Measurements from ENCODE around the gene BPIFB4. TPM values are rescaled to one million over a fixed set of nuclear protein-coding genes. Genes with fewer than 3 reads are reported as not detected.
"Not testable (repeated sequence)": the region's sequence is repeated elsewhere in the genome, so short reads cannot be mapped to it uniquely, and the experiment has no call there.

The BPIFB4 gene
- total RNA-seq, 1 experiment from 2014 or later = not detected

DNA sequence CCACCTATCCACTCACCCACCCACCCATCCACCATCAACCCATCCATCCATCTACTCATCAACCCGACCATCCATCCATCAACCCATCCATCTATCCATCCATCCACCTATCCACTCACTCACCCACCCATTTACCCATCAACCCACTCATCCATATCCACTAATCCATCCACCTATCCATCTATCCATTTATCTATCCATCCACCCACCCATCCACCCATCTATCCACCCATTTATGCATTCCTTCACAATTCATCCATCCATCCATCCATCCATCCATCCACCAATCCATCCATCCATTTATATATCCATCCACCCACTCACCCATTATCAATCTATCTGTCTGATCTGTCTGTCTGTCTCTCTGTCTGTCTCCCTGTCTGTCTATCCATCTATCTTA is 14.1 kb downstream of the BPIFB4 start:
- TF ChIP-seq TCF7L2 (IDR thresholded peaks at IDR 0.05; ENCODE audit: low read depth, low read length) = no peak
- BruUV-seq (replicated peaks) = no TSS peak
- Histone ChIP-seq H3K4me1 (ENCODE audit: control insufficient read depth, insufficient read depth, low read length) (no peaks in the 10 kb centered on the region), H3K27ac (ENCODE audit: low read length) (no peak overlapping the region), H3K36me3 (ENCODE audit: control insufficient read depth, insufficient read depth, low read length) (no peaks in the 10 kb centered on the region), H3K9me3 (ENCODE audit: control insufficient read depth, insufficient read depth, low read depth, low read length) (no peaks in the 10 kb centered on the region), H3K4me3 (ENCODE audit: low read depth in 2 of 2, low read length in 2 of 2) (no peak overlapping the region), H3K27me3 (ENCODE audit: control insufficient read depth, insufficient read depth, low read length) (no peaks in the 10 kb centered on the region)
- intact Hi-C loops (cut with micrococcal nuclease; ENCODE audit: unreplicated experiment) (no loop called here), in situ Hi-C loops (cut with HindIII; ENCODE audit: low pct_unique_long_range_greater_than_20kb, low sequenced_read_pairs) (no loop called here)
- ATAC-seq (no peak), DNase-seq (ENCODE audit: low read depth, low spot score) (no peak)
- POLR2A ChIA-PET = no interaction called here
- CTCF ChIA-PET = interaction anchor here (0.6 kb wide), 1 partner anchor 52 kb away, joined by 3 read pairs; no protein-coding TSS in a partner anchor

DNA sequence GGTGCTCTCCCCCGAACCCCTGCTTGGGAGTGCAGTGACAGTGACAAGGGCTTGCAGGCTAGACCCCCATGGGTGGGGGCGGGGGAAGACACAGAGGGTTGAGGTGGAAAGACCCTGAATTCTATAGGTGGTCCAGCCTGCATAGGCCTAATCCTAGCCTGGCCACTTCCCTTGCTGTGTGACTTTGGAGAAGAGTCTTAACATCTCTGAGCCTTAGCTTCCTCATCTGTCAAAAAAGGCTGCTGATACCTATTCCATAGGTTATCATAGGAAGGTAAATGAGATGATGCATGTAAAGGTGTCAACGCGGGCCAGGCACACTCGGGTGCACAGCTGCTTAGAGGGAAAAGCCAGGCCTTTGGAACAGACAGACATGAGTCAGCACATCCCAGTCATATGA is 15.8 kb downstream of the BPIFB4 start:
- no peak for TF ChIP-seq POLR2AphosphoS5 (IDR thresholded peaks at IDR 0.05; ENCODE audit: low read depth, low read length)
- no peak for TF ChIP-seq TCF7L2 (IDR thresholded peaks at IDR 0.05; ENCODE audit: low read depth, low read length)
- TF ChIP-seq, protein P1, sequence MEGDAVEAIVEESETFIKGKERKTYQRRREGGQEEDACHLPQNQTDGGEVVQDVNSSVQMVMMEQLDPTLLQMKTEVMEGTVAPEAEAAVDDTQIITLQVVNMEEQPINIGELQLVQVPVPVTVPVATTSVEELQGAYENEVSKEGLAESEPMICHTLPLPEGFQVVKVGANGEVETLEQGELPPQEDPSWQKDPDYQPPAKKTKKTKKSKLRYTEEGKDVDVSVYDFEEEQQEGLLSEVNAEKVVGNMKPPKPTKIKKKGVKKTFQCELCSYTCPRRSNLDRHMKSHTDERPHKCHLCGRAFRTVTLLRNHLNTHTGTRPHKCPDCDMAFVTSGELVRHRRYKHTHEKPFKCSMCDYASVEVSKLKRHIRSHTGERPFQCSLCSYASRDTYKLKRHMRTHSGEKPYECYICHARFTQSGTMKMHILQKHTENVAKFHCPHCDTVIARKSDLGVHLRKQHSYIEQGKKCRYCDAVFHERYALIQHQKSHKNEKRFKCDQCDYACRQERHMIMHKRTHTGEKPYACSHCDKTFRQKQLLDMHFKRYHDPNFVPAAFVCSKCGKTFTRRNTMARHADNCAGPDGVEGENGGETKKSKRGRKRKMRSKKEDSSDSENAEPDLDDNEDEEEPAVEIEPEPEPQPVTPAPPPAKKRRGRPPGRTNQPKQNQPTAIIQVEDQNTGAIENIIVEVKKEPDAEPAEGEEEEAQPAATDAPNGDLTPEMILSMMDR (IDR thresholded peaks at IDR 0.05) = no peak
- TF ChIP-seq SIN3A (IDR thresholded peaks at IDR 0.05; ENCODE audit: borderline replicate concordance, insufficient read depth, low read depth, low read length) = no peak
- TF ChIP-seq, protein P2, sequence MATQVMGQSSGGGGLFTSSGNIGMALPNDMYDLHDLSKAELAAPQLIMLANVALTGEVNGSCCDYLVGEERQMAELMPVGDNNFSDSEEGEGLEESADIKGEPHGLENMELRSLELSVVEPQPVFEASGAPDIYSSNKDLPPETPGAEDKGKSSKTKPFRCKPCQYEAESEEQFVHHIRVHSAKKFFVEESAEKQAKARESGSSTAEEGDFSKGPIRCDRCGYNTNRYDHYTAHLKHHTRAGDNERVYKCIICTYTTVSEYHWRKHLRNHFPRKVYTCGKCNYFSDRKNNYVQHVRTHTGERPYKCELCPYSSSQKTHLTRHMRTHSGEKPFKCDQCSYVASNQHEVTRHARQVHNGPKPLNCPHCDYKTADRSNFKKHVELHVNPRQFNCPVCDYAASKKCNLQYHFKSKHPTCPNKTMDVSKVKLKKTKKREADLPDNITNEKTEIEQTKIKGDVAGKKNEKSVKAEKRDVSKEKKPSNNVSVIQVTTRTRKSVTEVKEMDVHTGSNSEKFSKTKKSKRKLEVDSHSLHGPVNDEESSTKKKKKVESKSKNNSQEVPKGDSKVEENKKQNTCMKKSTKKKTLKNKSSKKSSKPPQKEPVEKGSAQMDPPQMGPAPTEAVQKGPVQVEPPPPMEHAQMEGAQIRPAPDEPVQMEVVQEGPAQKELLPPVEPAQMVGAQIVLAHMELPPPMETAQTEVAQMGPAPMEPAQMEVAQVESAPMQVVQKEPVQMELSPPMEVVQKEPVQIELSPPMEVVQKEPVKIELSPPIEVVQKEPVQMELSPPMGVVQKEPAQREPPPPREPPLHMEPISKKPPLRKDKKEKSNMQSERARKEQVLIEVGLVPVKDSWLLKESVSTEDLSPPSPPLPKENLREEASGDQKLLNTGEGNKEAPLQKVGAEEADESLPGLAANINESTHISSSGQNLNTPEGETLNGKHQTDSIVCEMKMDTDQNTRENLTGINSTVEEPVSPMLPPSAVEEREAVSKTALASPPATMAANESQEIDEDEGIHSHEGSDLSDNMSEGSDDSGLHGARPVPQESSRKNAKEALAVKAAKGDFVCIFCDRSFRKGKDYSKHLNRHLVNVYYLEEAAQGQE (IDR thresholded peaks at IDR 0.05; ENCODE audit: insufficient read depth in 1 of 2, low read depth in 2 of 2, low read length in 1 of 2) = no peak
- H3K9me3 ChIP-seq (ENCODE audit: control insufficient read depth, insufficient read depth, low read depth, low read length) = no peaks in the 10 kb centered on the region
- no peak overlapping the region for H3K27ac ChIP-seq (ENCODE audit: low read length)
- DNase-seq (ENCODE audit: low read depth, low spot score) = no peak
- ChIA-PET POLR2A (no interaction called here), CTCF (interaction anchor here (1.4 kb wide), 1 partner anchor 100 kb away, joined by 4 read pairs; no protein-coding TSS in a partner anchor)
- H3K36me3 ChIP-seq (ENCODE audit: control insufficient read depth, insufficient read depth, low read length) = no peaks in the 10 kb centered on the region
- H3K4me1 ChIP-seq (ENCODE audit: control insufficient read depth, insufficient read depth, low read length) = no peaks in the 10 kb centered on the region
- no peak for ATAC-seq
- no peaks in the 10 kb centered on the region for H3K27me3 ChIP-seq (ENCODE audit: control insufficient read depth, insufficient read depth, low read length)
- intact Hi-C loops (cut with micrococcal nuclease; ENCODE audit: unreplicated experiment) = no loop called here
- in situ Hi-C loops (cut with HindIII; ENCODE audit: low pct_unique_long_range_greater_than_20kb, low sequenced_read_pairs) = no loop called here
- no peak overlapping the region for H3K4me3 ChIP-seq (ENCODE audit: low read depth in 2 of 2, low read length in 2 of 2)
- no TSS peak for BruUV-seq (replicated peaks)

DNA sequence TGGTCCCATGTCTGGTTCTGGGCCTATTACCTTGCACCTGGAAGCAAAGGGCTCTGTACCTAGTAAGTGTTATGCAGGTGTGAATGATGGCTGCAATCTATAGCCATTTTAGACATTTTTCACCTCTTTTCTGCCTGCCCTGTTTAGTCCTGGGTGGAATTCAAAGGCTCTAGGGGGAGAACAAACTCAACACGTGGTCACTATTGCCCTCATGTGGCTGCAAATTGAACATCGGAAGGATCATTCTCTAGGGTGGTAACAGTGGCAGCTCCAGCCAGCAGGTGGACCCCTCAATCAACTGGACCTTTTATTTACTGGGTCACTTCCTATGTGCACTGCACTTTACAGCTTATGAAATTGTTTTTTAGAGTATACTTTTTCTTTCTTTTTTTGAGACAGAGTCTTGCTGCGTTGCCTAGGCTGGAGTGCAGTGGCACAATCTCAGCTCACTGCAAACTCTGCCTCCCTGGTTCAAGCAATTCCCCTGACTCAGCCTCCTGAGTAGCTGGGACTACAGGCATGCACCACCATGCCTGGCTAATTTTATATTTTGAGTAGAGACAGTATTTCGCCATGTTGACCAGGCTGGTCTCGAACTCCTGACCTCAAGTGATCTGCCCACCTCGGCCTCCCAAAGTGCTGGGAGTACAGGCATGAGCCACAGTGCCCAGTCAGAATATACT is 16.6 kb downstream of the BPIFB4 start:
- DNase-seq (ENCODE audit: low read depth, low spot score) (peak; percentile 58), ATAC-seq (peak; percentile 96)
- H3K27ac ChIP-seq (ENCODE audit: low read length); H3K4me1 ChIP-seq (ENCODE audit: control insufficient read depth, insufficient read depth, low read length); H3K4me3 ChIP-seq (ENCODE audit: low read depth in 2 of 2, low read length in 2 of 2); H3K36me3 ChIP-seq (ENCODE audit: control insufficient read depth, insufficient read depth, low read length); in situ Hi-C loops (cut with HindIII; ENCODE audit: low pct_unique_long_range_greater_than_20kb, low sequenced_read_pairs); H3K9me3 ChIP-seq (ENCODE audit: control insufficient read depth, insufficient read depth, low read depth, low read length); H3K27me3 ChIP-seq (ENCODE audit: control insufficient read depth, insufficient read depth, low read length); POLR2A ChIA-PET; BruUV-seq (replicated peaks): not testable (repeated sequence)
- intact Hi-C loops (cut with micrococcal nuclease; ENCODE audit: unreplicated experiment) = loop anchor here (1.0 to 2.0 kb wide), 3 partner anchors 116 to 195 kb away; no protein-coding TSS in a partner anchor
- TF ChIP-seq, protein P1 (IDR thresholded peaks at IDR 0.05) = peak; percentile 95
- CTCF ChIA-PET = interaction anchor here (0.7 to 1.4 kb wide), 7 partner anchors 29 to 196 kb away, joined by 3 to 12 read pairs (median 4); no protein-coding TSS in a partner anchor
